Thymus (tissue), 11 donors: ENCODE data around the gene ARMC12. TPM values are rescaled to one million over a fixed set of nuclear protein-coding genes. Genes with fewer than 3 reads are reported as not detected.
A peak's percentile ranks its signal among the peaks of the same experiment; 100 is the strongest.

Experiments used
- DNase-seq, 9 donors: peaks; one replicate each; pipeline ENCODE4 v3.0.0-alpha.2; 2013; ENCODE audit warnings: low spot score in 9 of 9, low read depth in 6 of 9, missing footprints in 1 of 9
- H3K27ac ChIP-seq, 2 donors: one replicate each; pipeline ENCODE4 v1.5.1; 2013; ENCODE audit warnings: control low read depth in 1 of 2, low read depth in 1 of 2, low read length in 1 of 2, mild to moderate bottlenecking in 1 of 2, moderate library complexity in 1 of 2
- H3K27me3 ChIP-seq, 2 donors: one replicate each; pipeline ENCODE4 v1.5.1; 2013; ENCODE audit warnings: low read length in 1 of 2; ENCODE audit not compliant: control insufficient read depth in 2 of 2, insufficient read depth in 1 of 2
- H3K36me3 ChIP-seq, 2 donors: one replicate each; pipeline ENCODE4 v1.5.1; 2013; ENCODE audit warnings: low read length in 1 of 2, mild to moderate bottlenecking in 1 of 2, moderate library complexity in 1 of 2; ENCODE audit not compliant: control insufficient read depth in 2 of 2, insufficient read depth in 2 of 2
- H3K4me1 ChIP-seq, 2 donors: one replicate each; pipeline ENCODE4 v1.5.1; 2013; ENCODE audit warnings: low read length in 2 of 2; ENCODE audit not compliant: control insufficient read depth in 2 of 2, insufficient read depth in 2 of 2
- H3K4me3 ChIP-seq, 2 donors: one replicate each; pipeline ENCODE4 v1.5.1; 2013; ENCODE audit warnings: low read length in 2 of 2, control low read depth in 1 of 2, mild to moderate bottlenecking in 1 of 2
- H3K9me3 ChIP-seq, 2 donors: one replicate each; pipeline ENCODE4 v1.5.1; 2013; ENCODE audit warnings: low read length in 1 of 2, mild to moderate bottlenecking in 1 of 2; ENCODE audit not compliant: control insufficient read depth in 2 of 2, insufficient read depth in 1 of 2
- WGBS: extraction: QIAGEN DNeasy Blood & Tissue Kit; methylation state at CpG from one replicate; pipeline ENCODE4 v1.1.7; 2013; 5-methylcytosine and 5-hydroxymethylcytosine counted together
- polyA plus RNA-seq: library from polyadenylated mRNA; stranded (reverse); fragments of 200-250 nt; gene quantifications from one replicate; pipeline ENCODE4 v1.2.3, GENCODE V29; 2013
- total RNA-seq: library from RNA; stranded (reverse); fragments of 120-200 nt; gene quantifications from one replicate; pipeline ENCODE4 v1.2.4, GENCODE V29; 2013
- donor health status: healthy.

The ARMC12 gene
- total and polyA plus RNA-seq, 2 donors: 1.1 to 26.6 TPM

GRCh38 chr6:35717449-35718374 lies 19.1 kb upstream of the ARMC12 start:
- H3K27ac ChIP-seq: peak overlapping the region; percentile 85 to 97
- H3K27me3 ChIP-seq: no peaks in the 10 kb centered on the region
- DNase-seq: peak in 1 of 9 donors; percentile 31
- peak overlapping the region; percentile 52 to 59 for H3K4me3 ChIP-seq
- peaks cover 0 to 9% of the 10 kb centered on the region in 2 donors for H3K9me3 ChIP-seq
- H3K36me3 ChIP-seq: peaks cover 3 to 6% of the 10 kb centered on the region in 2 donors
- H3K4me1 ChIP-seq: peaks cover 70 to 90% of the 10 kb centered on the region in 2 donors
- WGBS: 50% methylated on average over 19 of the region's 19 CpGs

DNA sequence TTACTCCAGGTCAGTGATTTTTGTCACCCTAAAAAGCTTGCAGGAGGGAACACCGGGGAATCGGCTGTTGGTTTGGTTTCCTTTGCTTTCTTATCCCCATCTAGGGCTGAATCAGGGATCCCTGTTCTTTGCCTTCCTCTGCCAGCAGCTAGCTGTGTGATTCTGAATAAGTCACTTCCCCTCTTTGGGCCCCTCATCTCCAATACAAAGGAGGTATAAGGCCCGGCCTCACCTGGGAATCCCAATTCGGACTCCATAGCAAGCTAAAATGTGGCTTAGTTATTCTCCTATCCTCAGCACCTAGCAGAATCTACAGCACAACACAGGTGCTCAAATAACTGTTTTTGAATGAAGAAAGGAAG lies 18.5 kb upstream of the ARMC12 start:
- Histone ChIP-seq H3K4me1 (peaks cover 68 to 88% of the 10 kb centered on the region in 2 donors), H3K4me3 (peak overlapping the region; percentile 52 to 59), H3K27ac (peak overlapping the region; percentile 85 to 97), H3K27me3 (no peaks in the 10 kb centered on the region), H3K36me3 (peaks cover 3 to 6% of the 10 kb centered on the region in 2 donors), H3K9me3 (peaks cover 0 to 8% of the 10 kb centered on the region in 2 donors)
- WGBS: 26% methylated on average over 4 of the region's 4 CpGs
- peak in 1 of 9 donors; percentile 60 for DNase-seq

DNA sequence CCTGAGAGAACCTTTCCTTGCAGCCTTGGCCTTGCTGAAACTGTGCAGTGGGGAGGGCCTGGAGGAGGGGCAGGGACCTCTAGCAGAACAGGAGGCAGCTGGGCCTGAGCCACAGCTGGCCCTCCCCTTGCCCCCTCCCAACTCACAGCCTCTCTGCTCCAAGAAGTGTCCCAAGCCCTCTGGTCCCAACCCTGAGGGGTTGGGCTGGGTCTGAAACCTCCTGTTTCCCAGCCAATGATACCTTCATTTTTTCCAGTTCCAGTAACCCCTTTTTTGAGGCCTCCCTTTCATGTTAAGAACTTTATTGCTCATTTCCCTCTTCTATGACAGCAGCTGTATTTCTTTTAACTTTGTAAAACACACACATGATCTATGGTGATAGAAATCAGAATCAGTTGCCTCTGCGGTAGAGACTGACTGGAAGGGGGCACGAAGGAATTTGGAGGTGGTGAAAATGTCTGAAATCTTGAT lies 17.9 kb upstream of the ARMC12 start:
- H3K4me1 ChIP-seq: peaks cover 66 to 87% of the 10 kb centered on the region in 2 donors
- peaks cover 3 to 6% of the 10 kb centered on the region in 2 donors for H3K36me3 ChIP-seq
- H3K27me3 ChIP-seq: no peaks in the 10 kb centered on the region
- peaks cover 0 to 4% of the 10 kb centered on the region in 2 donors for H3K9me3 ChIP-seq
- H3K27ac ChIP-seq: peak overlapping the region; percentile 85 to 97
- DNase-seq: peak in 3 of 9 donors; percentile 62 to 83 (median 74)
- H3K4me3 ChIP-seq: peak overlapping the region; percentile 52 to 59
- 3% methylated on average over 2 of the region's 2 CpGs for WGBS

DNA sequence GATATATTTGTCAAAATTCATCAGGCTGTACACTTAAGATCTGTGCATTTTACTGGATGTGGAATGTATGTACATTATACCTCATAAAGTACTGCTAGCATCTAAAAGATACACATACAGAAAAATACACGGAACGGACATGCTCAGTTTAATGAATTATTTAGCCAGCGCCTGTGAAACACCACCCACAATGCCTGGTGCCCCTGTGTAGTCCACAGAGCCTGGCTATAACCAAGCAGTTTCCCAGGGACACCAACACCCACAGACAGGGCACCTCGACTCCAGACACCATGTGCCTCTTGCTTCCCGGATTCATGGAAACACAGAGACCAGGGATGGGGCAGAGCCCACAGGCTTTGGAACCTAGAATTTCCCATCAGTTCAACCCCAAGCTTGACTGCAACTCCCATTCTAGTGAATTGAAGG lies 17.4 kb upstream of the ARMC12 start:
- peak overlapping the region; percentile 85 to 97 for H3K27ac ChIP-seq
- H3K27me3 ChIP-seq: no peaks in the 10 kb centered on the region
- H3K9me3 ChIP-seq: peaks cover 0 to 4% of the 10 kb centered on the region in 2 donors
- peaks cover 71 to 89% of the 10 kb centered on the region in 2 donors for H3K4me1 ChIP-seq
- peak overlapping the region; percentile 52 to 59 for H3K4me3 ChIP-seq
- WGBS: 6% methylated on average over 5 of the region's 5 CpGs
- DNase-seq: no peak
- peaks cover 3 to 6% of the 10 kb centered on the region in 2 donors for H3K36me3 ChIP-seq

- 3% methylated on average over 21 of the region's 21 CpGs for WGBS
- H3K4me3 ChIP-seq: peak overlapping the region; percentile 52 to 59
- H3K9me3 ChIP-seq: peaks cover 0 to 4% of the 10 kb centered on the region in 2 donors
- peak overlapping the region; percentile 85 to 97 for H3K27ac ChIP-seq
- peak in 8 of 9 donors; percentile 73 to 94 (median 86) for DNase-seq
- no peaks in the 10 kb centered on the region for H3K27me3 ChIP-seq
- peaks cover 77 to 95% of the 10 kb centered on the region in 2 donors for H3K4me1 ChIP-seq
- H3K36me3 ChIP-seq: peaks cover 3 to 6% of the 10 kb centered on the region in 2 donors
Measured at GRCh38 chr6:35719830-35720733, 16.8 kb upstream of the ARMC12 start.

DNA sequence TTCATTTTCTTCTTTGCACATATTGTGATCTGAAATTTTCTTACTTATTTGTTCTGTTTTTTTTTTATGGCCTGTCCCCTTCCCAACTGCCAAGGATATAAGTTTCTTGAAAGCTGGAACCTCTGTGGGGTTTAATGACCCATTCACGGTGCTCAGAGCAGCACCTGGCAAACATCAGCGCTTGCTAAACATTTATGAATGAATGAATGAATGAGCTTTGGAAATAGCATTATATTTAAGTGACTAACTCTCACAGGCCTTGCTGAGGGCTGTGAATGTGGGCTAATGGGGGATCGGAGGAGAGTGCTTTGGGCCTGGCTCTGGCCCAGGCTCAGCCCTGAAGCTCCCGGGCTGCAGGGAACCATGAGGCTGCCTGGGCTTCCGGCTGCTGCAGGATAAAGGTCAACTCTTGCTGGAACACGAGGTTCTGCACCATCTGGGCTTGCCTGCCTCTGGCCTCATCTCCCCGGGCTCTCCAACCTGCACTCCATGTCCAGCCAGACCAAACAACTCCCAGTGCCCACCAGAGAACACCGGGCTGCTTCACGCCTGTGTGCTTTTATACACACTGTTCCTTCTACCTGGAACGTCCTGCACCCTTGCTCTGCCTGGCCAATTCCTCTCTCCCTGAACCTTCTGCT lies 14.6 kb upstream of the ARMC12 start:
- Histone ChIP-seq H3K4me1 (peaks cover 72 to 97% of the 10 kb centered on the region in 2 donors), H3K4me3 (no peak overlapping the region), H3K27ac (no peak overlapping the region), H3K9me3 (peaks cover 0 to 4% of the 10 kb centered on the region in 2 donors), H3K27me3 (no peaks in the 10 kb centered on the region), H3K36me3 (no peaks in the 10 kb centered on the region)
- 87% methylated on average over 10 of the region's 10 CpGs for WGBS
- no peak for DNase-seq

- Histone ChIP-seq H3K27ac (peak overlapping the region; percentile 53 to 68), H3K4me1 (peaks cover 60 to 95% of the 10 kb centered on the region in 2 donors), H3K27me3 (no peaks in the 10 kb centered on the region), H3K4me3 (no peak overlapping the region), H3K36me3 (no peaks in the 10 kb centered on the region), H3K9me3 (peaks cover 0 to 7% of the 10 kb centered on the region in 2 donors)
- 98% methylated on average over 2 of the region's 2 CpGs for WGBS
- DNase-seq: no peak
Measured at GRCh38 chr6:35723587-35723986, 13.2 kb upstream of the ARMC12 start.

GRCh38 chr6:35724059-35724458 lies 12.8 kb upstream of the ARMC12 start:
- Histone ChIP-seq H3K4me3 (no peak overlapping the region), H3K36me3 (no peaks in the 10 kb centered on the region), H3K27ac (peak overlapping the region; percentile 53 to 68), H3K4me1 (peaks cover 61 to 95% of the 10 kb centered on the region in 2 donors), H3K9me3 (peaks cover 0 to 7% of the 10 kb centered on the region in 2 donors), H3K27me3 (no peaks in the 10 kb centered on the region)
- WGBS: 97% methylated on average over 4 of the region's 4 CpGs
- no peak for DNase-seq
